Stimulated activated CD4-positive, alpha-beta T cell treated with anti-CD3 and anti-CD28 coated beads, Interleukin-1b, Interleukin-23, amount 100 ng/mL, for 48 hours (primary cell): Measurements from ENCODE around the gene AP1G2.
A peak's percentile ranks its signal among the peaks of the same experiment; 100 is the strongest.
"Not testable (repeated sequence)": the region's sequence is repeated elsewhere in the genome, so short reads cannot be mapped to it uniquely, and the experiment has no call there.

Source experiments
- DNase-seq: peaks from one replicate; pipeline ENCODE4 v3.0.0-alpha.2; 2020

The AP1G2 gene

DNA sequence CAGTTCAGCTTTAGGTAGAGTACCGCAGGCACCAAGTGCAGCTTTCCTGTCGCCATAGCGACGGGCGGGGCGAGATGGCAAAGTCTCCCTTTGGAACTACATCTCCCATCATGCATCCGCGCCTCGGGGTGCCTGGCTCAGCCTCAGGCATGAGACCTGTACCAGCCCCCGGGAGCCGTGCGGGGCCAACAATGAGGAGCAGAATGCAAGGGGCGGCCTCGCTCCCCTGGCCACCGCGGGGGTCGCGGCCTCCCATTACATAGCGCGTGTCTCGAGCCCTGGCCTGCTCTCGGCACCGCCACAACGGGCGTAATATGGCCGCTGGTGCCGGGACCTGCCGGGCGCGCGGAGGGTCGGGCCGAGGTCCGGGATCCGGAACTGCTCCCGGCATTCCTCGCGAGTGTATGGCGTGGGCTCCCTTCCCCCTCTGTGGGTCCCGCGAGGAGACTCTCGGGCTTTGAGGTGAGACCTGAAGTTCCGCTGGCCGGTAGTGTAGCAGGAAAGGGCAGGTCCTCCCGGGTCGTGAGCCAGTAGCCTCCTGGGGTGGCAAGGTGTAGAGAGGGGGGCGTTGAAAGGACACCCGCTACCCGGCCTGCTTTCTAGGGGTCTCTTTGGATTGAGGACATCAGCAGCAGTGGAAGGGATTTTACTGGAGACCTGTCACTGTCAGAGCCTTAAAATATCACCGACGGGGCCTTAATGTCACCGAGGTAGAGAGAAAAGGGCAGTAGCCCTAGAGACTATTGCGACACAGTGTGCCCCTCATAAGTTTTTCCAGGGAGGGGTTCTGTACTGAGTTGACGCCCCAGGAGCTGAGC is 11.5 kb downstream of the AP1G2 start, which contains the start of gene THTPA:
Gene THTPA, plus strand, starts transcription at position 390 of the 818 bp plus-strand sequence. CDS start 487 bp downstream, outside the sequence.
- peak; percentile 93 for DNase-seq

DNA sequence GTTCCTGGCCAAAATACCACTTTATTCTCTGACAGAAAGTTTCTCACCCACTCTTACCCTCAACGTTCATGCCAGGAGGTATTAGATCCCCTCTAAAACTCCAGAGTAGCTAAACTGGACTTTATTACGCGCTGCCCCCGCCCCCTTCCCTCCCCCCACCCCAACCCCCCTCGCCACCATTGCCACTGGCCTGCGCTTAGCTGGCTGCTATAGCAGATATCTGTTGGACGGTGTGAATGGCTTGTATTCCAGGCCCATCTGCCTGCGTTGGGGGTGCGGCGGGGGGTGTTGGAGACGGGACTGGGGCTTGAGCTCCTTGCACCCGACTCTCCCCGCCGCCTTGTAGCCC is 12.1 kb downstream of the AP1G2 start:
- no peak for DNase-seq

DNA sequence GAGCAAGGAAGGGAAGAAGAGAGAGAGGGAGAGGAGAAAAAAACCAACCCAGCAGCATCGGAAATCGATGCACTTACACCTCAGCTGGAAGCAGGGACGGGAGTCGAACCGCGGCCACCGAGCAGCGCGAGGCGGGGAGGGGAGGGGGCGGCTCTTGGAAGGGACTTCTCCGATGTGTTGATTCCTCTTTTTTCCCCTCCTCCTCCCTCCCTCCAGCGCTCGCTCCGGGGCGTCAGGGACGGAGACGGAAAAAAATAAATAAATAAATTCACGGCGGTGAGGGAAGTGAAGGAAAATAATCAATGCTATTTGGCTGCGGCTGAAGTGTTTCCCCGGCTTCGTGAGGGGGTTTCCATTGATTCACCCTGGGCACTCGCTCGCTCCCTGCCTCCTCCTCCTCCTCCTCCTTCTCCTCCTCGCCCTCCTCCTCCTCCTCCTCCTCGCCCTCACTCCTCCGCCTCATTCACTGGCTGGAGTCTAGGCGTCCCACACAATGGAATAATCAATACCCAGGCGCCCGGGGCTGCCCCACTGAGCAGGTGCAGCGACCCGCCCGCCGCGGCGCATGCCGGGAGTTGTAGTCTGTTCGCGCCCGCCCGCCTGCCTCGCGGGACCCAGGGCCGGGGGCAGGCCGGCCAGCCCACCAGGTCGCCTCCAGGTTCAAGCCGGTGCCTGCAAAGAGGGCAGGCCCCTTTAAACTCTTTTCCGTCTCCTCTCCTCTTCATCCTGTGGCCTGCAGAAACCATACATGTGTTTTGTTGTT is 16.1 kb downstream of the AP1G2 start, which contains the start of gene ZFHX2:
Gene ZFHX2, minus strand, starts transcription at position 500 of the 763 bp plus-strand sequence. CDS start 16,440 bp downstream, outside the sequence.
- peak; percentile 79 for DNase-seq

DNA sequence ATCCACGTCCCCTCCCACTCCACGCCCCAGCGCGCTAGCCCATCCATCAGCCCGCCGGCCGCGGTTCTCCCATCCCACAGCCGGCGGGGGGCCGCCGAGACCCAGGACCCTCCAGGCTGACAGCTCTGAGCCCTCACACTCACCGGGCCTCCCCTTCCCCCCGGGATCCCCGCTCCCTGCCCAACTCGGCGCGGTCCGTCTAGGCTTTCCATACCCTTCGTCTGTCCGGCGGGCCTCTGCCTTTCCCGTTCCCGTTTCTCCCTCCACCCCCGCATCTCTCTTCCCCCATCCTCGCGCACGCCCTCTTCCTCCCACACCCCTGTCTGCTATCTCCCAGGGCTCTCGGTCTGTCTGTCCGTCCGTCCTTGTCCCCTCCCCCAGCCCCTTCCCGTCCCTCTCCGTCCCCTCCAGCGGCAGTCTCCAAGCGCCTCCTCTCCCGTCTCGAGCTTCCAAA is 16.8 kb downstream of the AP1G2 start:
- DNase-seq = no peak

DNA sequence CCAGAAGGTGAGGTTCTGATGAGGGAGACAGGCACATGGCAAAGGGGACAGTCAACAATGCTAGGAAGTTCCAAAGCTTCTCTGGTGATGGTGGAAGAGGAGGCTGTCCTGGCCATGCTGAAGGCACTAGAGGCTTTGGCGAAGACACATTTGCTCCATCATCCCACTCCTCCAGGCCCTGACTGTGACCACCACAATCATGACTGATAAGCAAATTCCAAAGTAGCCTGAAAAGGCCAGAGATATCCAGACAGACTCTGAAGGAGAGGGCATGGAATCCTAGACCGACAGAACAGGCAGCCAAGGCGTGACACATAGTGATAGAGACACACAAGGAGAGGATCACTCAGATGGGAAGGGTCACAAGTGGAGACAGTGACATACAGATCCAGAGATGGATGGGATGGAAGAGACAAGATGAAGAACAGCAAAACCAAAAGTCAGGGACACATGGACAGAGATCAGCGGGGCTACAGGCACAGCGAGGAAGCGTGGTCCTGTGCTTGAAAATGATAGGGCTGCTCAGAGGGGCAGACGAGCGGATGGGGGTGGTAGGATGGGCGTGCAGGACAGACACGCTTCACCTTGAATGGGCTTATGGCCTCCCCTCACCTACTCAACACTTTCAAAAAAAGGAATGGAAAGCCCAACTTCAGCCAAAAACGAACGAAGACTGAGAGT is 17.3 kb downstream of the AP1G2 start:
- DNase-seq = no peak

DNA sequence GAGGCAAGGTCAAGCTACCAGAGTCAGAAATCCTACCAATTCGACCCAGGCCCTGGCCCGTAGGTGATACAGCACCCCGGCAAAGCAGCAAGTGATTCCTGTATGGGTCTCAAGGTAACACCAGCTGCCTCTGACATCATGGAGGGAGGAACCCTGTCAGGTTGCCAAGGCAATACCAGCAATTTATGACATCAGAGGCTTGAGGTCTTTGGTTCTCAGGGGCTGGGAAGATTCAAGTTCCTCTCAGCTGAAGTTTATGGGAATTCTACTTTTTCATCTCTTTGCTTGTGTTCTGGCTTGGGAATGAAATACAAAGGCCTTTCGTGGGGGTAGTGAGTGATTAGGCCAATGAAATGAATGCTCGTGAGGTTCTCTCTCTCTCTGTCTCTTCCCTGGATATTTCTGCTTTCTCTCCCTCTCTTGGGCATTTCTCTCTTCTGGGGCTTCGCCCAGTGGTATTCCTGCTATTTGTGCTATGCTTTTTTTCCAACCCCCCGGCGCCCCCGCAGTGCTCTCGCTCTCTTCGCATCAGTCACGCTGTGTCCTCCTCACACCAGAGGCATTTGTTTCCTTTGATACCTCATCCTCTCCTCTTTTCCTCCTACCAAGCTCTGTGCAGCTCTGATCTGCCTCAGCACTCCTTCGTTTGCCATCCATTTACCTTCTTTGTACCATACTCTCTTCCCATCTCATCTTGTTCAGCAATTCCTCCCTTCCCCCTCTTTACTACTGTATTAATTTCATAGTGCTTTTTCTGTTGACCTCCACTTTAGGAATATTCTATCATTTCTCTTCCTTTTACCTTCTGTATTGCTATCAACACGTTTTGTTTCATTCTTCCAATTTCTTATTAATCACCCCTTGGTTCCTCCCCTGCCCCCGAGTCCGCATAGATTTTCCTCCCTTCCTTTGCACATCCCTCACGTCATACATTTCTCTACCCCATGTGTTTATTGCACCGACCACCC is 19.0 kb downstream of the AP1G2 start:
- no peak for DNase-seq

DNA sequence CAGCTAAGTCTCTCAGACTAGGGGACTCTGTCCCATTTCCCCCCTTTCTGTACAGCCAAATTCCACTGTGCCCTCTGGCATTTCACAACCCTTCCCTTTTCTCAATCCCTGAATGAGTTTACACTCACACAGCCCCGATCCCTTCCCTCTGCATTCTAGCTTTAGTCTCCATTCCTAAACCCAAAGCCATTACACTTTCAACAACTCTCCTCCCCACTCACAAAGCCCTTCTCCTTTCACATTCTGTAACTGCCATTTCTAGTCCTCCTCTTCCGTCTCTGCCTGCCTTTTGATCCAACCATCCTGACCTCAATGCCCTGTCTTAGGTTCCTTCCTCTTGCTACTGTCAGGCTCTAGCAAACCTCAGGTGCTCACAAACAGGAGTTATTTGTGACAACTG is 19.7 kb downstream of the AP1G2 start:
- DNase-seq = no peak

DNA sequence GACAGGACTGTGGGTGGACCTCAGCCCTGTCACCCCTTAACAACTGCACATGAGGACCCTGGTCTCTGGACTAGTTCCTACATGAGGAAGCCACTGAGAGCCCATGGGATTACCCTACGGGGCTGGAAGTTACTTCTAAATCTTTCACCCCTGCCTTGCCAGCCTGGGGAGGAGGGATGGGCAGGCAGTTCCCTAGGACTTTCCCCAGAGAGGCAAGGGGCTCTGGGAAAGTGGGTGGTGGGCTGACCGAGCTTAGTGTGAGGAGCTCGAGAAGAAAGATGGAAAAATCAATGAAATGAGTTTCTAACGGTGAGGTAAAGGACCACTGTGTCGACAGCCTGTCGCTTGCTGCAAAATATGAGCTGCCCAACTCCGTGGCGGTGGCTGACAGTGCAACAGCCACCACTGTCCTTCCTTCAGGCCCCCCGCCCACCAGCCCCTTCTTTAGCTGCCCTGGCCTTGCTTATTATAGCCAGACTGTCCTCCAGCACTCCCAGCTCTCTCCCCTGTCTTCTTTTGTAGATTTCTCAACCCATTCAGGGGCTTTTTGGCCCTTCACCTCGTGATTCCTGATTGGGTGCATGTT is 21.0 kb downstream of the AP1G2 start:
- DNase-seq = no peak

DNA sequence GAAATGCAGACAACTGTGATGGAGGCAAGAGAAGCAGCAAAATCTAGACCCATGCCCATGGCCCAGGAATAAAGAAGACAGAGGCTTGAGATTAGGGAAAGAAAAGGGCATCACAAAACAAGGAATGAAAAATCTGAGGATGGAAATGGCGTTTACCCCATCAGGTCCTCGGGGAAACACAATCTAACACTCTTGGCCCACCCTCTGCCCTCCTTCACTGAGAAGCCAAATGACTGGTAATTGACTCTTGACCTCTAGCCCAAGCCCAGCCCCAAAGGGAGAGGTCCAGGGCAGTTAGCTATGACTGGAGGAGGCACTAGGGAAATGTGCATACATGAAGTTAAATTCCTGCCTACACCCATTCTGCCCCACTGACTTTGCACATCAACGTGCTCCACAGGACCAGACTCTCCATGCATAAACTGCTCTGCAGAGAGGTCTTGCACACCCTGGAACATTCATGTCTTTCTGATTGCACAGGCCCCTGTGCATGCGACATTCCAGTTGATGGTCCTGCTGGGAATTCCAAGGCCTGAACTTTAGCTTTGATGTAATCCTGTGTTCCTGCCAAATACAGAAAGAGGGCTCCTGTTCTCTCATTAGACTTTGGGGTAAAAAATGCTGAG is 21.7 kb downstream of the AP1G2 start:
- DNase-seq = no peak

DNA sequence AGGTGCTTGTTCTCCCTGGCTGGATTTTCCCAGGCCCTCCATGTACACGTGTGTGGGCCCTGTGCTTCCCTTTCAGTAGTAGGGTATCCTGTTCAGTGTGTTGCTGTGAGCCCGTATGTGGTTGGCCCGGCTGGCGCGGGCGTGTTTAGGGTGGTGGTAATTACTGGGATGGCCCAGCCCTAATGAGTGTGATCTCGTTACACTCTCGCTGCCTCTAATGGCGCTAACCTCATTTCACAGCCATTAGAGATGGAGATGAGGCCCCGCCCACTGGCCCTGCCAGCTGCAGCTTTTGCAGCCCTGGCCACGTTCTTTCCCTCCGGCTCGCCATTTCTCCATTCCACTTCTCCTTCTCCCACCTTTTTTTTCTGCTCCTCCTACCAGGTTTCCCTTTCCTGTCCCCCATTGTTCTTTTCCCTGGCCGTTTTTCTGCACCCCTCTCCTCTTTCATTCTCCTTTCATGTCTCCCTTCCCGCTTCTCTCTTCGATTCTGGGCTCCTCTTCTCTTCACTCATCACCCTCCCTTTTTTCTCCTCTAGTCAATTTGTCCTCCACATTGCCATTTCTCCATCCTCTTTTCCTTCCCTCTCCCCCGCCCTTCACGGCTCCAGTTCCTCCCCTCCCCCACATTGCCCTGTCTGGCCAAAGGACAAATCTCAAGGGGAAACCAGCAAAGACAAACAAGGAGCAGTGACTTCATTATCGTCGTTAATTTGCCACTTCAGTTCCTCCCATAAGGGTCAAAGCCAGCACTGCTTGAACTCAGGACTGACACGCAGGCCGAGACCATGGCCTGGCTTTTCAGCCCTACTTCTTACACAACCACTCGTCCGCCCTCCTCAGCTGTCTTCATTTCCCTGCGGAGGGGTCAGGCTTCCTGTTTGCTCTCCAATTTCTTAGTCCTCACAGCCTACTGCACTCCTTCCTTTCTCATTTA is 22.8 kb downstream of the AP1G2 start:
- DNase-seq = no peak

DNA sequence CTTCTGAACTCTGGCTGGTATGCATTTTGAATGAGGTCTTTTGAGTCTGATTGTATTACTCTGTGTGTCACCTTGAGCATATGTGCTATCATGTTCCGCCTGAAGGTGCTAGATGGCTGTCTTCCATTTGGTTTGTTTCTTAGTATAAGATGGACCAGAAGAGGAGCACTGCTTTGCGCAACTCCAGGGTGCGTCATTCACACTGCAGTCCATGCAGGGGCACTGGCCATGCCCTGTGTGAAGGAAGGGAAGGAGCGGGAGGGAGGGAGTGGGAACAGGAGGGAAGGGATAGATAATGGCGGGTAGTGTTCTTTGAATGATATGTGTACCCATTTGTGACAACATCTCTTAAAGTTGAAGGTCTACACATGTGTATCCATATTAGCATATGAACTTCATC is 24.2 kb downstream of the AP1G2 start:
- no peak for DNase-seq

DNA sequence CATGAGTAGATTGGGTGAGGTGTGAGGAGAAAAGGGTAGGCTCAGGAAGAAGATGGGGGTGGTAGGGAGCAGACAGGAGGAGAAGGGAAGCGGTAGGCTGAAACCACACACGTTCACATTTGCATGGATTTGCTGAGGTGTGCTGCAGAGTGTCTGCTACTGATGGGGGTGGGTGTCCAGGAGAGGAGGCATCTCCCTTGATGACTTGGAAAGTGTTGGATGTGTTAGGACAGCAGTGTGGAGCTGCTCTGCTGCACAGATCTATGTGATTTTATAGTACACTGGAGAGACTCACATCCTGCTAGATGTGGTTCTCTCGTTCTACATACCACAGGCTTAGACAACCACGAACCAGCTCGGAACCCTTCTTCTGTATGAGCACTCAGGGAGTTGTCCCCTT is 25.3 kb downstream of the AP1G2 start:
- no peak for DNase-seq

DNA sequence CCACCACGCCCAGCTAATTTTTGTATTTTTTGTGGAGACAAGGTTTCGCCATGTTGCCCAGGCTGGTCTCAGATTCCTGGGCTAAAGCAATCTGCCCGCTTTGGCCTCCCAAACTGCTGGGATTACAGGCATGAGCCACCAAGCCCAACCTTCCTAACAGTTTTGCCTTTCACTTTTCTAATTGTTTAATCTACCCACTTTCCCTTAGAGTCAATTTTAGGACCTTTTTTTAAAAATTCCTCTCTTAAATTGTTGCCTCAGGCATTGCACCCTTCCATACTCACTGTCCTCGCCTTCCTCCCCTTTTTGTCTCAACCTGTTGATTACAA is 27.5 kb downstream of the AP1G2 start:
- DNase-seq = no peak

DNA sequence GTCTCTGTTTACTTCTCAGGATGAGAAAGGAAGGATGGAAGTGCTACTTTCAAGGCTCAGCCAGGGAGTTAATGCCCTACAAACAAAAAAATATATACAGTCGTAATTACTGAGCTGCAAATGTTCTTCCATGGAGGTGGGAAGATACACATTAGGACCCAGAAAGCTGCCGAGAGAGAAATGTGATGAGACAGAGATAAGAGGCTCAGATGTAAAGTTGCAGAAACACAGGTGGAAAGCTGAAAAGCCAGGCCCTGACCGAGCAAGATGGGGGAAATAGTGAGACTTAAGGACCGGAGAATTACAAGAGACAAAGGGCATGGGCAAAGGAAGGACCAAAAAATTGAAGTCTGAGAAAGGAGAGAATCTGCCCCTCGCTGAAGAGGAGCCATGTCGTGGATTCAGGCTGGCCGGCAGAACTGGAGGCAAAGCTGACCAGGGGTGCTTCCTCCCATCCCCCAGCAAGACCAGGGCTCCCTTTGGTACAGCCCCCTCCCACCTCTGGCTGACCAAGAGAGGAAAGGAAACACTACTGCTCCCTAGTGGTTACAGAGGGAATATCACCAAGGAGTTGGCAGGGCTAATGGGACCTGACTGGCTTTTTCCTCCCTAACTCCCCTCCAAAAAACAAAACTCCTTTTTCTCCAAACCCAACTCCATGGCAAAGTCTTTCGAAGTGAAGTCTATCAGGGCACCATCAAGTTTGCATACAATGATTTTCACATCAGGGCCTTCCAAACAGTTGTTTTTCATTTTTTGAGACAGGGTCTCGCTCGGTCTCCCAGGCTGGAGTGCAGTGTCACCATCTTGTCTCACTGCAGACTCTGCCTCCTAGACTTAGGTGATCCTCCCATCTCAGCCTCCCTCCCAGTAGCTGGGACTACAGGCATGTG is 28.1 kb downstream of the AP1G2 start:
- DNase-seq = no peak

DNA sequence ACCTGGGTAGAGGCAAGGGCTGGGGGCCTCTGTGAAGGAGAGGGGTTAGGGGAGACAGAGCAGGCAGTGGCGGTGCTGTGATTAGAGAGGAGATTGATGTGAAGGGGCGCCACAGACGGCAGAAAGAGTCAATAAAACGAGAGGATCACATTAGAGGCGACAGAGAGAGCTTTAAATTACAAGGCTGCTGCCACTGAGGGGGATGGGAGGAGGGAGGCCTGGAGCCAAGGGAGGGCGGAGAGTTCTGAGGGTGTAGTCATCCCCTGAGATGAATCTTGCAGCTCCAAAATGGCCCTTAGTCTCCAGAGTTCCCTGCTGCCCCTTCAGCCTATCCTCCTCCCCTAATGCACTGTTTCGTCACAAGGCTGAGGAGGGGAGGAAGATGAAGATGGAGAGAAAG is 28.8 kb downstream of the AP1G2 start:
- no peak for DNase-seq

DNA sequence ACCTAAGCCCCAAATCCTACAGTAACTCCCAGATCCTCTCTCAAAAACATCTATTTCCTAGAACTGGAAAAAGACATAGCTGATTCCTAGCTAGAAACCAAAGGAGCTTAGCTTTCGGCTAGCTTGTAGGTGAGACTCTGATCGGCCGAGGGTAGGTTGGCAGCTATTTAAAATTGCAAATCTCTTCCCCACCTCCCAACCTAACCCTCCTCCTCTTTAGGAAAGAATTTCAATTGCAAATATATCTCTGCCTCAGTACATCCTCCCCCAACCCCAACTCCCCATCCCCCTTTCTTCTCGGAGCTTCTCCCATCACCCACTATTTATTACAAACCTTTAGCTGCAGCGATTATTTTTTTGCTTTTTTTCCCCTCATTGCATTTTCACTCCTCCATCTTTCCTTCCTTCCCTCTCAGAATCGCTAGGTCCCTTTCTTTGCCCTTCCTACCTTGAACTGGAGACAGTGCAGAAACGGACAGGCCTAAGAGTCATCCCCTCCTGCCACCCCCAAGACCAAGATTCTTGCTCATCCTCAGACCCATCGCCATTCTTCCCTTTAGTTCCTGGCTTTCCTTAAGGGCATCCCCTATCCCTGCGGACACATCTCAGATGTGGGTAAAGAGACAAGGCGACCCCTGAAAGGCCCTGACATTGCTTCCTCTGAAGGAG is 29.4 kb downstream of the AP1G2 start:
- DNase-seq = no peak

DNA sequence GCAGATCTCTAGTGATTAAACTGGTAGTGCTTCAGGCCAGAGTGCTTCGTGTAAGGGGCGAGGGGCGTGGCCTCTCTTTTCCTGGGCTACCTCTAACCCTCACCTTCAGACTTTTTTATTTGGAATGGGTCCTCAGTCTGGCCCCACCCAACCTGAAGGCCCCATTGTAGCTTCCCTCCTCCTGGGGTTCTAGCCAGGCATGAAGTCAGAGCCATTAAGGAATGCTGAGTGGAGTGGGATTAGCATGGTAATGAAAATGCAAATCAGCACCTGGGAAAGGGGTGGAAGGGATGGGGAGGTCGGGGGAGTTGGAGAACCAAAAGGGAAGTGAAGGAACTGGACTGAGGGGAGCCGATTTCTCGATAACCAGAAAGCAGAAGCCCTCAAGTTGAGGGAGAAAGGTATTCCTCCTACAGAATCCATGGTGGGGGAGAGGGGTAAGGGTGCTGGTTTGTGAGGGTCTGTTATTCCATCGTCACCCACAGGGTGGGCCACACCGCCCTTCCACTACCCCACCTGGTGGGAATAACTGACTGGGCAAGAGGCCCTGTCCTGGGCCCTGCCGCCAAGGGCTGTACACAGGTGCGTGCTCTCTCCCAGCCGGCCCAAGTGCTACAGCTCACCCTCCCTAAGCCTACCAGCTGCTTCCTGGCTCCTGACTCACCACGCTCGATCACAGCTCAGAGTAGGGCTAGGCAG is 30.1 kb downstream of the AP1G2 start:
- DNase-seq = no peak

DNA sequence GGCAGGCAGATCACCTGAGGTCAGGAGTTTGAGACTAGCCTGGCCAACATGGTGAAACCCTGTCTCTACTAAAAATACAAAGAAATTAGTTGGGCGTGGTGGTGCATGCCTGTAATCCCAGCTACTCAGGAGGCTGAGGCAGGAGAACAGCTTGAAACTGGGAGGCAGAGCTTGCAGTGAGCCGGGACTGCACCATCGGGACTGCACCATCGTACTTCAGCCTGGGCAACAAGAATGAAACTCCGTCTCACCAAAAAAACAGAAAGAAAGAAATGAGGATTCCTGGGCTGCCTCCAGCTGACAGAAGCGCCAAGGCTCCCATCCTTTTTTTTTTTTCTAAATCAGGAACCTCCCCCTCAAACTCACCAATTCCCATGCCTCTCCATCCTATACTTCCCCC is 30.7 kb downstream of the AP1G2 start:
- DNase-seq = not testable (repeated sequence)
